Upper lobe of left lung (tissue), 4 donors: ENCODE measurements around the gene INTU.

ENCODE experiments used
- POLR2A ChIP-seq, 4 donors: fragments of 450-650 bp; IDR thresholded peaks; one replicate each; pipeline ENCODE4 v1.5.1; 2016 to 2017; ENCODE audit warnings: antibody characterized with exemption in 4 of 4, mild to moderate bottlenecking in 2 of 4
- TF ChIP-seq, protein P1 (sequence below), 6 experiments: fragments of 450-650 bp in 4 of 6; fragments of 200-600 bp in 2 of 6; sonication (generic) in 2 of 6; IDR thresholded peaks; one replicate each; pipeline ENCODE4 v1.5.1; 2016 to 2019; ENCODE audit warnings: antibody characterized with exemption in 6 of 6

DNA sequence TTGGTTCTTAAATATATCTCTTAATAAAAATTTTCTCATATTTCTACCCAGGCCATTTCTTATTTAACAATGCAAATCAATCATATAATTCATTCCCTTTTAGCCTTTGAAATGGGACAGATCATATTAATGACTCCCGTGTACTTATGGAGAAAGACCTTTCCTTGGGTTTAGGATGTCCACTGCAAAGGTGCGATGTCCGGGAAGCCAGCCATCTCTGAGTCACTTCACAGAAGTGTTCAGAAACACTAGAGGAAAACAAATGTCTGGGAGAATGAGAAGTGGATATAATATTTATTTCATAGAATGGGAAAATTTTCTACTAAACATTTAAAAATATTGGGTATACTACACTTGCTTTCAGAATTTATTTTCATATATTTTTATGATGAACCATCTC is 15.3 kb downstream of the INTU start:
- TF ChIP-seq, protein P1, sequence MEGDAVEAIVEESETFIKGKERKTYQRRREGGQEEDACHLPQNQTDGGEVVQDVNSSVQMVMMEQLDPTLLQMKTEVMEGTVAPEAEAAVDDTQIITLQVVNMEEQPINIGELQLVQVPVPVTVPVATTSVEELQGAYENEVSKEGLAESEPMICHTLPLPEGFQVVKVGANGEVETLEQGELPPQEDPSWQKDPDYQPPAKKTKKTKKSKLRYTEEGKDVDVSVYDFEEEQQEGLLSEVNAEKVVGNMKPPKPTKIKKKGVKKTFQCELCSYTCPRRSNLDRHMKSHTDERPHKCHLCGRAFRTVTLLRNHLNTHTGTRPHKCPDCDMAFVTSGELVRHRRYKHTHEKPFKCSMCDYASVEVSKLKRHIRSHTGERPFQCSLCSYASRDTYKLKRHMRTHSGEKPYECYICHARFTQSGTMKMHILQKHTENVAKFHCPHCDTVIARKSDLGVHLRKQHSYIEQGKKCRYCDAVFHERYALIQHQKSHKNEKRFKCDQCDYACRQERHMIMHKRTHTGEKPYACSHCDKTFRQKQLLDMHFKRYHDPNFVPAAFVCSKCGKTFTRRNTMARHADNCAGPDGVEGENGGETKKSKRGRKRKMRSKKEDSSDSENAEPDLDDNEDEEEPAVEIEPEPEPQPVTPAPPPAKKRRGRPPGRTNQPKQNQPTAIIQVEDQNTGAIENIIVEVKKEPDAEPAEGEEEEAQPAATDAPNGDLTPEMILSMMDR (IDR thresholded peaks at IDR 0.05), result no peak
- TF ChIP-seq POLR2A (IDR thresholded peaks at IDR 0.05), result no peak
